Right atrium auricular region (tissue), 2 donors: Measurements from ENCODE around the gene PPP2R2C. TPM values are rescaled to one million over a fixed set of nuclear protein-coding genes. Genes with fewer than 3 reads are reported as not detected.

Source experiments
- DNase-seq: peaks from one replicate; pipeline ENCODE4 v3.0.0-alpha.2; 2019; ENCODE audit warnings: low spot score
- H3K27ac ChIP-seq, 2 donors: fragments of 200-600 bp; sonication (generic); 1 replicate in 1 of 2; 2 replicates in 1 of 2; pipeline ENCODE4 v1.5.1; 2016 to 2019
- H3K27me3 ChIP-seq, 2 donors: fragments of 200-600 bp; sonication (generic); one replicate each; pipeline versions ENCODE4 v1.5.1 to v1.6.0; 2017 to 2019
- H3K36me3 ChIP-seq: fragments of 200-600 bp; sonication (generic); one replicate; pipeline ENCODE4 v1.5.1; 2016
- H3K4me1 ChIP-seq, 2 donors: fragments of 200-600 bp; sonication (generic); one replicate each; pipeline versions ENCODE4 v1.5.1 to v1.6.0; 2017 to 2019
- H3K4me3 ChIP-seq, 2 donors: fragments of 200-600 bp; sonication (generic); 1 replicate in 1 of 2; 2 replicates in 1 of 2; pipeline ENCODE4 v1.5.1; 2017 to 2019; ENCODE audit warnings: mild to moderate bottlenecking in 1 of 2, moderate library complexity in 1 of 2
- H3K9me3 ChIP-seq, 2 donors: fragments of 200-600 bp; sonication (generic); one replicate each; pipeline ENCODE4 v1.5.1; 2019
- CTCF ChIP-seq, 2 donors: fragments of 200-600 bp; sonication (generic); IDR thresholded peaks; one replicate each; pipeline ENCODE4 v1.5.1; 2019; ENCODE audit warnings: antibody characterized with exemption in 2 of 2
- total RNA-seq, 2 donors: library from RNA; depleted of rRNA; stranded (reverse); fragments of >200 nt; gene quantifications; one replicate each; pipeline ENCODE4 v1.1.0, GENCODE V29; 2016

The PPP2R2C gene
- total RNA-seq, 2 donors from 2014 or later = 4.6 to 5.7 TPM

DNA sequence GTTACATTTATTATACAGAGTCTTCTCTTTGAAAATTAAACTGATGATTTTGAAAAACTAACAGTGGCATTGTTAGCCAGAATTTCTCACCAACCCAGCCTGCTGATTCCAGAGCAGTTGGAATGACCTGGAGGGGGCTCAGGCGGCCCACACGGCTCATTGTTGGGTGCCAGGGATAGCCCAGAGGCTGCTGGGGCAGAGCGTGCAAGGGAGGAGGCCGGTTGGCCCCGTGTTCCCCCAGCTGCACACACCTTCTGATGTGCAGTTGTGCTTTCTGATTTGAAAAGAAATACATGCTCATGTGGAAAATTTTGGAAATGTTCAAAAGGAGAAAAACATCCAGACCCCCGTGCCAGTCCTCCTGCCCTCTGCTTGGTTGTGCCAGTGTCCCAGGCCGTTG lies 182.2 kb downstream of the PPP2R2C start:
- Histone ChIP-seq H3K4me1 (no peaks in the 10 kb centered on the region), H3K4me3 (no peak overlapping the region), H3K27ac (no peak overlapping the region), H3K27me3 (no peaks in the 10 kb centered on the region), H3K36me3 (peaks cover 91% of the 10 kb centered on the region), H3K9me3 (no peaks in the 10 kb centered on the region)
- no peak for DNase-seq
- TF ChIP-seq CTCF (IDR thresholded peaks at IDR 0.05) = no peak

GRCh38 chr4:6288871-6289270 lies 183.5 kb downstream of the PPP2R2C start:
- no peak for TF ChIP-seq CTCF (IDR thresholded peaks at IDR 0.05)
- H3K36me3 ChIP-seq = peaks cover 83% of the 10 kb centered on the region
- no peak overlapping the region for H3K4me3 ChIP-seq
- DNase-seq = no peak
- H3K27ac ChIP-seq = no peak overlapping the region
- H3K9me3 ChIP-seq = no peaks in the 10 kb centered on the region
- H3K4me1 ChIP-seq = no peaks in the 10 kb centered on the region
- H3K27me3 ChIP-seq = no peaks in the 10 kb centered on the region

- Histone ChIP-seq H3K36me3 (peaks cover 78% of the 10 kb centered on the region), H3K4me1 (no peaks in the 10 kb centered on the region), H3K27me3 (no peaks in the 10 kb centered on the region), H3K27ac (no peak overlapping the region), H3K9me3 (no peaks in the 10 kb centered on the region), H3K4me3 (no peak overlapping the region)
- no peak for TF ChIP-seq CTCF (IDR thresholded peaks at IDR 0.05)
- DNase-seq = no peak
Observed at GRCh38 chr4:6288342-6288741, 184.1 kb downstream of the PPP2R2C start.

GRCh38 chr4:6287017-6287788 lies 185.2 kb downstream of the PPP2R2C start:
- no peak for TF ChIP-seq CTCF (IDR thresholded peaks at IDR 0.05)
- Histone ChIP-seq H3K9me3 (no peaks in the 10 kb centered on the region), H3K27ac (no peak overlapping the region), H3K27me3 (no peaks in the 10 kb centered on the region), H3K4me1 (peaks cover 0 to 9% of the 10 kb centered on the region in 2 donors), H3K4me3 (no peak overlapping the region), H3K36me3 (peaks cover 67% of the 10 kb centered on the region)
- DNase-seq = no peak

- no peak for TF ChIP-seq CTCF (IDR thresholded peaks at IDR 0.05)
- Histone ChIP-seq H3K4me3 (no peak overlapping the region), H3K27ac (no peak overlapping the region), H3K36me3 (peaks cover 40% of the 10 kb centered on the region), H3K4me1 (peaks cover 0 to 47% of the 10 kb centered on the region in 2 donors), H3K27me3 (no peaks in the 10 kb centered on the region), H3K9me3 (no peaks in the 10 kb centered on the region)
- DNase-seq = no peak
Observed at GRCh38 chr4:6283282-6283681, 189.1 kb downstream of the PPP2R2C start.

GRCh38 chr4:6282314-6282771 lies 190.1 kb downstream of the PPP2R2C start:
- DNase-seq = no peak
- H3K36me3 ChIP-seq = peaks cover 30% of the 10 kb centered on the region
- no peaks in the 10 kb centered on the region for H3K27me3 ChIP-seq
- H3K4me1 ChIP-seq = peaks cover 0 to 56% of the 10 kb centered on the region in 2 donors
- no peak overlapping the region for H3K4me3 ChIP-seq
- no peaks in the 10 kb centered on the region for H3K9me3 ChIP-seq
- no peak for TF ChIP-seq CTCF (IDR thresholded peaks at IDR 0.05)
- peak overlapping the region; percentile 77 to 79 for H3K27ac ChIP-seq
